ENCODE measurements around the gene SLC49A3. TPM values are rescaled to one million over a fixed set of nuclear protein-coding genes. Genes with fewer than 3 reads are reported as not detected.

SLC49A3 gene
- total and polyA plus RNA-seq, 10 of the 15 experiments (the other 5 are each of a cell fraction or from before 2014, with no cell fraction given), result 0.09 to 0.85 (median 0.18) TPM; not detected in 4

DNA sequence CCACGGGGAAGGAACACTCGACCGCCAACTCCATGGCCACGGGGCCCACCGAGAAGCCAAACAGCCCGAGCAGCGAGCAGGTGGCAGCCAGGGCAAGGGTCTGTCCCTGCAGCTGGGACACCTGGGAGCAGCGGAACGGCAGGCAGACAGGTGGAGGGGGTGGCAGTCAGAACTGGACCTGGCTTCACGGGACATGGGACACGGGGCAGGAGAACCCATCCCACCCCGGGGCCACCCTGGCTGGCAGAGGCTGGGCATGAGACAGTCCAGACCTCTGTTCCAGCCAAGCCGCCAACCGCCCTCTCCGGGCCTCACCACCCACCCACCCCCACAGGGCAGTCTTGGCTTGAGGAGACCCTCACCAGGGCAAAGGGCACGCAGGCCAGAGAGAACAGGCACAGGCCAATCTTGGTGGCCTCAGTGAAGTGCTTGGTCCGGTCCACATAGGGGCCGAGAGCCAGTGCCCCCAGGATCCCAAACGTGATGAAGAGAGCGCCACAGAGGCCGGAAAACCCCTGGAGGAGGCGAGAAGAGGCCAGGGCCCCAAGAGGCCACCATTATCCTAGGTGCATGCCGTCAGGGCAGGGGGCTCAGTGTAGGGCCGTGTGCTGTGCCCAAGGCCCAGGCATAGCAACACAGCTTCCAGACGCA lies 5.6 kb downstream of the SLC49A3 start:
- Histone ChIP-seq H3K4me1 (ENCODE audit: control insufficient read depth, insufficient read depth, low read length) (peaks cover 11% of the 10 kb centered on the region), H3K9me3 (replicated peaks; ENCODE audit: control insufficient read depth, insufficient read depth, low read length) (no peaks in the 10 kb centered on the region), H3K4me2 (ENCODE audit: control insufficient read depth, insufficient read depth) (no peak overlapping the region), H3K79me2 (ENCODE audit: control insufficient read depth, insufficient read depth, low read length) (no peaks in the 10 kb centered on the region), H3K27me3 (replicated peaks in 1 of 2; ENCODE audit: control insufficient read depth in 2 of 2, insufficient read depth in 2 of 2, low read length in 1 of 2) (no peaks in the 10 kb centered on the region), H2AFZ (ENCODE audit: control insufficient read depth, low read depth, low read length) (no peak overlapping the region), H4K20me1 (ENCODE audit: control insufficient read depth, insufficient read depth) (no peaks in the 10 kb centered on the region), H3K36me3 (ENCODE audit: control insufficient read depth in 2 of 2, insufficient read depth in 2 of 2, low read length in 1 of 2) (no peaks in the 10 kb centered on the region), H3K4me3 (no peak overlapping the region), H3K9ac (ENCODE audit: control insufficient read depth, insufficient read depth, low read length) (no peak overlapping the region), H3K27ac (ENCODE audit: control insufficient read depth, insufficient read depth) (no peak overlapping the region)
- TF ChIP-seq IKZF1 (conservative IDR thresholded peaks at IDR 0.05) (no peak), MYB (IDR thresholded peaks at IDR 0.05; ENCODE audit: borderline replicate concordance, low read depth, low read length) (no peak), ZNF217 (IDR thresholded peaks at IDR 0.05) (no peak), HCFC1 (IDR thresholded peaks at IDR 0.05; ENCODE audit: low read length) (no peak), BRCA1 (IDR thresholded peaks at IDR 0.05; ENCODE audit: low read depth, low read length) (no peak), SP1 (IDR thresholded peaks at IDR 0.05; ENCODE audit: low read depth, low read length) (no peak), FOXM1 (IDR thresholded peaks at IDR 0.05; ENCODE audit: low read depth, low read length) (no peak), SPI1 (IDR thresholded peaks at IDR 0.05; ENCODE audit: borderline replicate concordance, insufficient read depth, low read depth, low read length) (no peak), JUNB (IDR thresholded peaks at IDR 0.05) (no peak), EGR1 (IDR thresholded peaks at IDR 0.05; ENCODE audit: borderline replicate concordance in 1 of 2, low read depth in 2 of 2, low read length in 2 of 2) (no peak)
- TF ChIP-seq, protein P1, sequence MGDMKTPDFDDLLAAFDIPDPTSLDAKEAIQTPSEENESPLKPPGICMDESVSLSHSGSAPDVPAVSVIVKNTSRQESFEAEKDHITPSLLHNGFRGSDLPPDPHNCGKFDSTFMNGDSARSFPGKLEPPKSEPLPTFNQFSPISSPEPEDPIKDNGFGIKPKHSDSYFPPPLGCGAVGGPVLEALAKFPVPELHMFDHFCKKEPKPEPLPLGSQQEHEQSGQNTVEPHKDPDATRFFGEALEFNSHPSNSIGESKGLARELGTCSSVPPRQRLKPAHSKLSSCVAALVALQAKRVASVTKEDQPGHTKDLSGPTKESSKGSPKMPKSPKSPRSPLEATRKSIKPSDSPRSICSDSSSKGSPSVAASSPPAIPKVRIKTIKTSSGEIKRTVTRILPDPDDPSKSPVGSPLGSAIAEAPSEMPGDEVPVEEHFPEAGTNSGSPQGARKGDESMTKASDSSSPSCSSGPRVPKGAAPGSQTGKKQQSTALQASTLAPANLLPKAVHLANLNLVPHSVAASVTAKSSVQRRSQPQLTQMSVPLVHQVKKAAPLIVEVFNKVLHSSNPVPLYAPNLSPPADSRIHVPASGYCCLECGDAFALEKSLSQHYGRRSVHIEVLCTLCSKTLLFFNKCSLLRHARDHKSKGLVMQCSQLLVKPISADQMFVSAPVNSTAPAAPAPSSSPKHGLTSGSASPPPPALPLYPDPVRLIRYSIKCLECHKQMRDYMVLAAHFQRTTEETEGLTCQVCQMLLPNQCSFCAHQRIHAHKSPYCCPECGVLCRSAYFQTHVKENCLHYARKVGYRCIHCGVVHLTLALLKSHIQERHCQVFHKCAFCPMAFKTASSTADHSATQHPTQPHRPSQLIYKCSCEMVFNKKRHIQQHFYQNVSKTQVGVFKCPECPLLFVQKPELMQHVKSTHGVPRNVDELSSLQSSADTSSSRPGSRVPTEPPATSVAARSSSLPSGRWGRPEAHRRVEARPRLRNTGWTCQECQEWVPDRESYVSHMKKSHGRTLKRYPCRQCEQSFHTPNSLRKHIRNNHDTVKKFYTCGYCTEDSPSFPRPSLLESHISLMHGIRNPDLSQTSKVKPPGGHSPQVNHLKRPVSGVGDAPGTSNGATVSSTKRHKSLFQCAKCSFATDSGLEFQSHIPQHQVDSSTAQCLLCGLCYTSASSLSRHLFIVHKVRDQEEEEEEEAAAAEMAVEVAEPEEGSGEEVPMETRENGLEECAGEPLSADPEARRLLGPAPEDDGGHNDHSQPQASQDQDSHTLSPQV (IDR thresholded peaks at IDR 0.05), result no peak
- TF ChIP-seq, protein P2, sequence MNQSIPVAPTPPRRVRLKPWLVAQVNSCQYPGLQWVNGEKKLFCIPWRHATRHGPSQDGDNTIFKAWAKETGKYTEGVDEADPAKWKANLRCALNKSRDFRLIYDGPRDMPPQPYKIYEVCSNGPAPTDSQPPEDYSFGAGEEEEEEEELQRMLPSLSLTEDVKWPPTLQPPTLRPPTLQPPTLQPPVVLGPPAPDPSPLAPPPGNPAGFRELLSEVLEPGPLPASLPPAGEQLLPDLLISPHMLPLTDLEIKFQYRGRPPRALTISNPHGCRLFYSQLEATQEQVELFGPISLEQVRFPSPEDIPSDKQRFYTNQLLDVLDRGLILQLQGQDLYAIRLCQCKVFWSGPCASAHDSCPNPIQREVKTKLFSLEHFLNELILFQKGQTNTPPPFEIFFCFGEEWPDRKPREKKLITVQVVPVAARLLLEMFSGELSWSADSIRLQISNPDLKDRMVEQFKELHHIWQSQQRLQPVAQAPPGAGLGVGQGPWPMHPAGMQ (IDR thresholded peaks at IDR 0.05; ENCODE audit: borderline replicate concordance), result no peak
- 67% methylated on average over 21 of the region's 25 CpGs for WGBS (ENCODE audit: insufficient coverage, insufficient replicate concordance, low lambda C conversion rate, missing lambda C conversion rate)
- ChIA-PET RAD21 (ENCODE audit: unreplicated experiment) (interaction anchor here (0.6 kb wide), 1 partner anchor 17 kb away, joined by 3 read pairs; no protein-coding TSS in a partner anchor), CTCF (interaction anchor here (0.5 to 1.7 kb wide), 6 partner anchors 8 to 537 kb away, joined by 3 to 8 read pairs (median 6); no protein-coding TSS in a partner anchor), POLR2A (no interaction called here), SMC1A (ENCODE audit: uncharacterized antibody, unreplicated experiment) (interaction anchor here (1.4 kb wide), 1 partner anchor 18 kb away, joined by 4 read pairs; no protein-coding TSS in a partner anchor)
- ATAC-seq (peak; percentile 3; the same call in 1 of the 3 replicates), DNase-seq (ENCODE audit: low read depth, low spot score) (no peak), FAIRE-seq (no peak)
- intact Hi-C loops (cut with micrococcal nuclease; ENCODE audit: unreplicated experiment) (no loop called here), in situ Hi-C loops (cut with MboI) (no loop called here)
- no TSS peak for BruUV-seq (replicated peaks)

All from GM12878 (cell line).